ENCODE measurements around the gene FAM118B. TPM values are rescaled to one million over a fixed set of nuclear protein-coding genes. Genes with fewer than 3 reads are reported as not detected.

Gene FAM118B
- 15.8 to 18.5 TPM (median 16.5 TPM) in 5 replicates for total RNA-seq (2022; extraction: Qiagen RNA extraction; ENCODE audit: low read depth)

GRCh38 chr11:126211236-126212088, at the start of gene FAM118B, which contains the start of gene RPUSD4:
Gene FAM118B, plus strand, starts transcription at chr11:126211782. Its CDS starts 23,220 bp downstream, at chr11:126235002.
Gene RPUSD4, minus strand, starts transcription at chr11:126211650. Its CDS starts 12 bp downstream, at chr11:126211638.

DNA sequence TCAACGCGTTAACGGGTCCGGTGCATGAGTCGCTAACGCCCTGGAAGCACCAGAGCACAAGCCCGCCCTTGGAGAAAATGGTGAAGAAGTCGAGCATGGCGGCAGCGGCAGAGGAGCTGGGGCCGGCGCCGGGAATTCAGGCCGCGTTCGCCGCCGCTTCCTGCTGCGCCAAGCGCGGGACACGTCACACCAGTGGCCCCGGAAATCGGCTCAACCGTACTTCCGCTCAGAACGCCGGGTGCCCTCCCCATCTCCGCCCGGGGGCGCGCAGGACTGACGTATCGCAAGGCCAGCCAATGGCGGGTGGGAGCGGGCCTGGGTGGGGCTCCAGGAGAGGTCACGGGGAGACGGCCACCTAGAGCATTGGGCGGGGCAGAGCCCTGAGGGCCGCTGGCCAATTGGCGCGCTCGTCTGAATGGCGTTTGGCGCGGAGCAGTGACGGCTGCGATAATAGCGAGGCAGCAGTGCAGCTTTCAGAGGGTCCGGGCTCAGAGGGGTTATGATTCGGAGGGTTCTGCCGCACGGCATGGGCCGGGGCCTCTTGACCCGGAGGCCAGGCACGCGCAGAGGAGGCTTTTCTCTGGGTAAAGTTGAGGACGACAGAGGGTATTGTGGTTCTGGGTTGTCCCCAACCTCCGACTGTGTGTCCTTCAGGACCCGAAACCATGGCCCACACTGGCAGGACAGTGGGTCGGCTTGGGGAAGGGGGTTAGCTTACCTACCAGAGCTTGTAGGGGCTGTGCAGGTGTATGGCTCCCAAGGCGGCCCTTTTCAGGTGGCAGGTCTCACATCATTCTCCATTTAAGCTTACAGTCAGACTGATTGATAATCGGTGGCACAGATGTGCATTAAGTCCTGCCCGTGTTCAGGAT, 57.4 kb downstream of the FAM118B start, which contains the start of the genes FOXRED1 and SRPRA:
TSS of gene FOXRED1 (plus strand) at position 447 of the 872 bp plus-strand sequence. CDS start at position 500, 53 bp downstream.
TSS of gene SRPRA (minus strand) at position 188 of the 872 bp plus-strand sequence. CDS start at position 97, 91 bp downstream.

DNA sequence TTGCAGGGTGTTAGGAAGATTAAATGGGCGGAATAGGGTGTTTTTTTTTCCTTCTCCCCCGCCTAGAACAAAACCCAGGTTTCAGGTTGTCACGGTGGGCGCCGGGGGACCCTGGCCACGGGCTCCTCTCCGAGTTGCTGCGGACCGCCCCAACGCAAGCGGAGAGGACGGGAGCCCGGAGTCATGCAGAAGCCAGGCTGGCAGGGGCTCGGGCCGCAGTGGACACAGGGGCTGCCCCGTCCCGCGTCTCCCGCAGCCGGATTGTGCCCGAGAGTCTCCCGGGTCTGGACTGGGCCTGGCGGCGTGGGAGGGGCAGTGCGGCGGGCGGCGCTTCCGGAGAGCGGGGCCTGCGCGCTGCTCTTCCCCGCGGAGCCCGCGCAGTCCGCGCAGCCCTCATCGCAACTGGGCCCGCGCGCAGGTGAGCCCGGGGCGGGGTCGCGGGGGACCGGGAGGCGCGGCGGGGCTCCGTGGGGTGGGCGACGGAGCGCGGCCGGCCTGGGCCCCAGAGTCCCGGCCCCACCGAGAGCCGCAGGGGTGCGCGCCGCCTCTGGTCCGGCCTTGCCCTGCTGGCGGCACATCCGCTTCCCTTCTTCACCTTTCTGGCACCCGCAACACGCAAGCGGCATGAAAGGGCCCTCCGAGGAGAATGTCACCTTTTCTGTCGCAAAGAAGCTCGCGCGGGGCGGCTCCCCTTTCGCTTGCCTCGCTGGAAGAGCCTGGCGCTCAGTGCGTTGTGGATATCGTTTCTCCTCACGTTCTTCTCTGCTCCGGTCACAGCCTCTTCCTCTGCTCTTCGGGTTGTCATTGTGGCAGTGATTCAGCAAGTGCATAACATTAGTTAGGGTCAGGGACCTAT, 71.4 kb downstream of the FAM118B start, which contains the start of gene TIRAP:
TSS of gene TIRAP (plus strand) at position 358 of the 856 bp plus-strand sequence. CDS start 7,802 bp downstream, outside the sequence.

DNA sequence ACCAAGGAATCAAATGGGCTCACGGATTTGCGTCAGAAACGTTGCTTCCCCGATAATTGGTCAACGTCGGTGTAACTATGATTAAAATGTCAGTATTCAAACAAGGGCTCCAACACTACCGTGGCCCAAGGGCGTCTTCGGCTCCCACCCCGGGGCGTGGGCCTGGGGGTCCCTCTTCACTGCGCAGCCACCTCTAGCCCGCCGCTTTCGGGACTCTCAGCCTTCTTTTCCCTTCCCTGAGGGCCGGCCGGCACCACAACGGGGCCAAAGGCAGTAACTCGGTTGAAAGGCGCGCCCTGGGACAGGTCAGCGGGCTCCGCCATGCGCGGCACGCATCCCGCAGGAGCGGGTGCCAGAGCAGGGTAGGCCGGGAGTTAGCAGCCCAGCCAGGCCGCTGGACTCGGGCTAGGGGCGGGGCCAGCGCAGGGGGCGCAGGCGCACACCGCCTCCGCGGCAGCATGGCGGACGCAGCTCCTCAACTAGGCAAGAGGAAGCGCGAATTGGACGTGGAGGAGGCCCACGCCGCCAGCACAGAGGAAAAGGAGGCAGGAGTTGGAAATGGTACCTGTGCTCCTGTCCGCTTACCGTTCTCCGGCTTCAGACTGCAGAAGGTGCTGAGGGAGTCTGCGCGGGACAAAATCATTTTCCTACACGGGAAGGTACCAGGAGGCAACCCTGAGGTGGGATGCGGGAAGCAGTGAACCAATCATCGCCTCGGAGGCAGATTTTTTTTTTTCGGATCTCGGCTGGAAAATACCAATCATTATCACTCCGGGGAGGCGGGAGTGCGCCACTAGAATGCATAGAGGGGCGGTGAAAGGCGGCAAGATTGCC, 92.3 kb downstream of the FAM118B start, which contains the start of gene DCPS:
TSS of gene DCPS (plus strand) at position 438 of the 834 bp plus-strand sequence. CDS start at position 459, 21 bp downstream.

Other genes with a start within 250 kb of the FAM118B start
- 2.4 to 3.7 TPM (median 3.4 TPM) in 5 replicates for gene CDON, start 148.9 kb upstream of the FAM118B start, total RNA-seq (2022; extraction: Qiagen RNA extraction; ENCODE audit: low read depth)
- gene RPUSD4, start 132 bp upstream of the FAM118B start, total RNA-seq (2022; extraction: Qiagen RNA extraction; ENCODE audit: low read depth) = 18.2 to 20.3 TPM (median 18.5 TPM) in 5 replicates
- gene SRPRA, start 57.1 kb downstream of the FAM118B start, total RNA-seq (2022; extraction: Qiagen RNA extraction; ENCODE audit: low read depth) = 60.5 to 64.2 TPM (median 61.0 TPM) in 5 replicates
- 19.5 to 23.0 TPM (median 22.5 TPM) in 5 replicates for gene FOXRED1, start 57.4 kb downstream of the FAM118B start, total RNA-seq (2022; extraction: Qiagen RNA extraction; ENCODE audit: low read depth)
- 6.2 to 6.8 TPM (median 6.3 TPM) in 5 replicates for gene TIRAP, start 71.3 kb downstream of the FAM118B start, total RNA-seq (2022; extraction: Qiagen RNA extraction; ENCODE audit: low read depth)
- gene DCPS, start 92.3 kb downstream of the FAM118B start, total RNA-seq (2022; extraction: Qiagen RNA extraction; ENCODE audit: low read depth) = 18.5 to 22.4 TPM (median 18.9 TPM) in 5 replicates
- gene ST3GAL4, start 143.9 kb downstream of the FAM118B start, total RNA-seq (2022; extraction: Qiagen RNA extraction; ENCODE audit: low read depth) = 23.0 to 27.1 TPM (median 26.2 TPM) in 5 replicates